ENCODE data around the gene RMND1. TPM values are rescaled to one million over a fixed set of nuclear protein-coding genes. Genes with fewer than 3 reads are reported as not detected.
"Not testable (repeated sequence)": the region's sequence is repeated elsewhere in the genome, so short reads cannot be mapped to it uniquely, and the experiment has no call there.

RMND1 gene
- total RNA-seq, 4 donors from 2014 or later, result 30.2 to 48.5 (median 43.4) TPM

- Histone ChIP-seq H3K27ac (no peak overlapping the region), H3K4me1 (no peaks in the 10 kb centered on the region), H3K4me3 (replicated peaks in 1 of 3) (no peak overlapping the region), H3K27me3 (no peaks in the 10 kb centered on the region), H3K9me3 (no peaks in the 10 kb centered on the region), H3K36me3 (no peaks in the 10 kb centered on the region)
- intact Hi-C loops (cut with DNase I), result no loop called here
- no peak for DNase-seq
- WGBS, 2 donors, result 95 to 98% methylated on average over 3 of the region's 3 CpGs
- no peak for TF ChIP-seq CTCF (IDR thresholded peaks at IDR 0.05)
- no peak for TF ChIP-seq POLR2A (IDR thresholded peaks at IDR 0.05)
These were observed 93.5 kb downstream of the RMND1 start for GRCh38 chr6:151358475-151358874.

- no peaks in the 10 kb centered on the region for H3K9me3 ChIP-seq
- WGBS, 2 donors, result 82 to 86% methylated on average over 6 of the region's 6 CpGs
- intact Hi-C loops (cut with DNase I), result no loop called here
- no peak for TF ChIP-seq POLR2A (IDR thresholded peaks at IDR 0.05)
- TF ChIP-seq CTCF (IDR thresholded peaks at IDR 0.05), result no peak
- H3K4me1 ChIP-seq, result no peaks in the 10 kb centered on the region
- DNase-seq, result no peak
- no peaks in the 10 kb centered on the region for H3K27me3 ChIP-seq
- H3K27ac ChIP-seq, result no peak overlapping the region
- H3K36me3 ChIP-seq, result no peaks in the 10 kb centered on the region
- H3K4me3 ChIP-seq (replicated peaks in 1 of 3), result no peak overlapping the region
These were observed 94.0 kb downstream of the RMND1 start for GRCh38 chr6:151357758-151358436.

GRCh38 chr6:151356983-151357382 is 94.9 kb downstream of the RMND1 start:
- H3K4me3 ChIP-seq (replicated peaks in 1 of 3); H3K36me3 ChIP-seq; DNase-seq; H3K27ac ChIP-seq; H3K27me3 ChIP-seq; H3K9me3 ChIP-seq; intact Hi-C loops (cut with DNase I); H3K4me1 ChIP-seq: not testable (repeated sequence)
- WGBS, 2 donors, result 91 to 95% methylated on average over 6 of the region's 6 CpGs

Small RNA genes within 50 kb of the gene (small RNA-seq; reads per million reads assigned to genes)
- not detected for gene RF00019

Other genes with a start within 250 kb of the RMND1 start
- 100 to 1,000 TPM in 2 of 4 donors, 10 to 100 TPM in 2; 50.7 to 108 (median 79.4) TPM for gene AKAP12, start 212.2 kb downstream of the RMND1 start, total RNA-seq
- 10 to 100 TPM; 17.9 to 27.2 (median 25.9) TPM for gene ZBTB2, start 60.6 kb downstream of the RMND1 start, total RNA-seq
- 1 to 10 TPM; 3.4 to 6.9 (median 4.2) TPM for gene CCDC170, start 41.9 kb upstream of the RMND1 start, total RNA-seq

Measured in thyroid gland (tissue), 4 donors.